Measurements from ENCODE around the gene THAP3. TPM values are rescaled to one million over a fixed set of nuclear protein-coding genes. Genes with fewer than 3 reads are reported as not detected.

THAP3 gene
- total and polyA plus RNA-seq, 7 donors = 12.6 to 30.6 (median 22.7) TPM

DNA sequence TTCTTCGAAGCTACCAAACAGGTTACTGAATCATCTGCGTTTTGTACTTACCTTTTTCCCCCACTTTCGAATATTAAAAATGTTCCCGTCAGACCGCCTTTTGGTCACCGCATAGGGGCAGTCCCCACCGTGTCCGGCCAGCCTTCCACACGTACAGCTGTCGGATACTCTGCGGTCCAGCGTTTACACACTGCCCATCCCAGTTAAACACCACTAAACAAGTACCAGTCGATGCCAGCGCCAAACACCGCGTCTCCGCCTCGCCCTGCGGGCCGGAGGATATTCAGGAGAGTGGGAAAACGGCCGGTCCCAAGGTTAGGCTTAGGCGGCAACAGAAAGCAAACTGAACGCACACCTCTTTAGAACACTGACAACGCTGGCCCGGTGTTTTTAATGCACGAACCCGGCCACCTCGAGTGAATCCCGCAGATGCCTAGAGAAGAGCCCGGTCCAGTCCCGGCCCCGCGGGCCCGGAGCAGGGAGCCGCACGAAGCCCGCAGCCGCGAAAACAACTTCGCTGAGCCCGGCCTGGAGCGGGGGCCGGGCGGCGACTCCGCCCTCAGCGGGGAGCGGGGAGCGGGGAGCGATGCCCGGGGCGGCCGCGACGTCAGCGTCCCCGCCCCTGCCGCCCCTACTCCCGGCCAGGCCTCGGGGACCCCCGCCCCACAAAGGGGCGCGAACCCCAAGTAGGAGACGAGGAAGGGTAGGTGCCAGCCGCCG is 11.9 kb upstream of the THAP3 start:
- peak overlapping the region; percentile 83 to 100 (median 98) for H3K4me3 ChIP-seq
- TF ChIP-seq EP300 (IDR thresholded peaks at IDR 0.05) (no peak), POLR2A (IDR thresholded peaks at IDR 0.05) (peak; percentile 55 to 70), POLR2AphosphoS5 (IDR thresholded peaks at IDR 0.05) (peak in 3 of 4 donors; percentile 53 to 88 (median 75))
- TF ChIP-seq, protein P1, sequence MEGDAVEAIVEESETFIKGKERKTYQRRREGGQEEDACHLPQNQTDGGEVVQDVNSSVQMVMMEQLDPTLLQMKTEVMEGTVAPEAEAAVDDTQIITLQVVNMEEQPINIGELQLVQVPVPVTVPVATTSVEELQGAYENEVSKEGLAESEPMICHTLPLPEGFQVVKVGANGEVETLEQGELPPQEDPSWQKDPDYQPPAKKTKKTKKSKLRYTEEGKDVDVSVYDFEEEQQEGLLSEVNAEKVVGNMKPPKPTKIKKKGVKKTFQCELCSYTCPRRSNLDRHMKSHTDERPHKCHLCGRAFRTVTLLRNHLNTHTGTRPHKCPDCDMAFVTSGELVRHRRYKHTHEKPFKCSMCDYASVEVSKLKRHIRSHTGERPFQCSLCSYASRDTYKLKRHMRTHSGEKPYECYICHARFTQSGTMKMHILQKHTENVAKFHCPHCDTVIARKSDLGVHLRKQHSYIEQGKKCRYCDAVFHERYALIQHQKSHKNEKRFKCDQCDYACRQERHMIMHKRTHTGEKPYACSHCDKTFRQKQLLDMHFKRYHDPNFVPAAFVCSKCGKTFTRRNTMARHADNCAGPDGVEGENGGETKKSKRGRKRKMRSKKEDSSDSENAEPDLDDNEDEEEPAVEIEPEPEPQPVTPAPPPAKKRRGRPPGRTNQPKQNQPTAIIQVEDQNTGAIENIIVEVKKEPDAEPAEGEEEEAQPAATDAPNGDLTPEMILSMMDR (IDR thresholded peaks at IDR 0.05) = no peak
- H3K27ac ChIP-seq = peak overlapping the region; percentile 97 to 100 (median 99)
- peaks cover 0 to 58% (median 56%) of the 10 kb centered on the region in 4 donors for H3K4me1 ChIP-seq
- WGBS, 2 donors = 1% methylated on average over 67 of the region's 67 CpGs
- DNase-seq = peak; percentile 84
- peaks cover 0 to 6% (median 0%) of the 10 kb centered on the region in 4 donors for H3K36me3 ChIP-seq
- no peaks in the 10 kb centered on the region for H3K9me3 ChIP-seq
- intact Hi-C loops (cut with DNase I) = loop anchor here (1.0 to 10.0 kb wide), 2 partner anchors 10 to 172 kb away; partner anchors contain the start of gene CAMTA1
- H3K27me3 ChIP-seq = no peaks in the 10 kb centered on the region

DNA sequence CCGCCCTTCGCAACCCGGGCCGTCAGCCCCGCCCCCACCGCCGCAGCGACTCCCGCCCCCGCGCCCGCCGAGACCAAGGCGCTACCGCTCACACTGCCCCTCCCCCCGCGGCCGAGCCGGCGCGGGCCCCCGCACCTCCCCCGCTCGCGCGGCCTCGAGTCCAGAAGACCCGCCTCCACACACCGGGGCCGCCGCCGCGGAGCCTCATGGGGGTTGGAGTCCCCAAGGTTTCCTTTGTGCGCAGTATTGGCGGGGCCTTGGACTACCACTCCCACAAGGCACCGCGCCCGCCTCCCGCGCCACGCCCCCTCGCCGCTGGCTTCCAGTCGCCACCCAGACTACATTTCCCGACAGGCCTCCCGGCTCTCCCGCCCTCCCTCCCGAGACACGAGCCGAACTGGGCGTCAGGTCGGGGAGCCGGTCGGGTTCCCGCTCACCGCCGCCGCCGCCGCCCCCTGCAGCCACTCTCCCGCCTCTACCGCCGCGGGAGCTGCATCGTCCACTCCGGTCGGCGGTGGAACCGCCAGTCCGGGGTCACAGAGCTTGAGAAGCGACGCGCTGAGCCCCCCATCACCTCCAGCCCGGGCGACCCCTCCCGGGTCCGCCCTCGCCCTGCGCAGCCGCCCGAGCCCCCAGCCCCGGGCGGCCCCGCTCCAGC is 11.2 kb upstream of the THAP3 start, which contains the start of gene PHF13:
Gene PHF13 (plus strand): TSS at position 371 of the 658 bp plus-strand sequence. CDS start 336 bp downstream, outside the sequence.
- intact Hi-C loops (cut with DNase I) = loop anchor here (1.0 to 10.0 kb wide), 2 partner anchors 10 to 171 kb away; partner anchors contain the start of gene CAMTA1

DNA sequence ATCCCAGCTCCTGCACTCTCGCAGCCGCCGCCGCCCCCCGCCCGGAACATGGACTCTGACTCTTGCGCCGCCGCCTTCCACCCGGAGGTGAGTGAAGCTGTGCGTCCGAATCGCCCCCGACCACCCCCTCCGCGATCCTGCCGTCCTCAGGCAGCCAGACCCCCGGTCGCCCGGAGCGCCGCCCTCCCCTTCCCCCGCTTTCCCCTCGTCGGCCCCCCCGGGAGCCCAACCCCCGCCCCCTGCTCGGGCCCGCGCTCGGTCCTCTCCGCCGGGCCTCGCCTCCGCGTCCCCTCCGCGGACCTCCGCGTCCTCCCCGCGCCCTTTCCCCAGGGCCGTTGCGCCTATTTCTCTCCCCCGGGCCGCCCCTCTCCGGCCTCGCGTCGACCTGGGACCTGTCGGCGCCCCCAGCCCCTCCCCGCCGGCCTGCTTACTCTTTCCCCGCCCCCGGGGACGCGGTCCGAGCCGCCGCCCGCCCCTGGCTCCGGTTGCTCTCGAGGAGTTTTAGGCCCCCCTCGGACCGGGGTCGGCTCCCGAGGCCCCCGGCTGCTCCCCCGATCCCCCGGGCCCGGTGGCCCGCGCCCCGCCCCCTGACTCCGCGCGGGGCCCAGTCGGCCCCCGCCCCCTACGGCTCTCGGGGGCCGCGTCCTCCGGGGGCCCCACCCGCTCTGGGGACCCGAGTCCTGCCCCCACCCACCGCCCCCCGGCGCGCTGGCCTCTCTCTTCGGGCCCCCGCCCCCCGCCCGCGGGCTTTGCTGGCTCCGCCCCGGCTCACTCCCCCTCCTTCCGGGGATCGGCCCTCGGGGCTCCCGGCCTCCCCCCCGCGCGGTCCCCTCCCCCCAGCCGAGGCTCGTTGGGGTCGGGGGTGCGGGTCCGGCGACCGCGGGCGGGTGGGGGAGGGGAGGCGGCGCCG is 10.4 kb upstream of the THAP3 start:
- Histone ChIP-seq H3K27ac (peak overlapping the region; percentile 99 to 100 (median 99)), H3K9me3 (no peaks in the 10 kb centered on the region), H3K27me3 (no peaks in the 10 kb centered on the region), H3K4me1 (peaks cover 0 to 58% (median 49%) of the 10 kb centered on the region in 4 donors), H3K36me3 (peaks cover under 1 to 19% (median 3%) of the 10 kb centered on the region in 4 donors), H3K4me3 (peak overlapping the region; percentile 96 to 100 (median 100))
- intact Hi-C loops (cut with DNase I) = loop anchor here (10.0 kb wide), 1 partner anchor 171 kb away; the partner anchor contains the start of gene CAMTA1
- peak; percentile 82 for DNase-seq
- 1 to 2% methylated on average over 117 of the region's 117 CpGs for WGBS, 2 donors
- no peak for TF ChIP-seq EP300 (IDR thresholded peaks at IDR 0.05)
- no peak for TF ChIP-seq POLR2AphosphoS5 (IDR thresholded peaks at IDR 0.05)
- TF ChIP-seq, protein P1 (IDR thresholded peaks at IDR 0.05) = no peak
- no peak for TF ChIP-seq POLR2A (IDR thresholded peaks at IDR 0.05)

More for the DNA sequence above, 11.2 kb upstream of the THAP3 start, which contains the start of gene PHF13:
- H3K4me1 ChIP-seq = peaks cover 0 to 61% (median 54%) of the 10 kb centered on the region in 4 donors
- H3K4me3 ChIP-seq = peak within 1 kb of the TSS; percentile 96 to 100 (median 100)
- no peaks in the 10 kb centered on the region for H3K9me3 ChIP-seq
- WGBS, 2 donors = 1% methylated on average over 84 of the region's 84 CpGs
- no peaks in the 10 kb centered on the region for H3K27me3 ChIP-seq
- H3K27ac ChIP-seq = peak within 1 kb of the TSS; percentile 99 to 100 (median 99)
- H3K36me3 ChIP-seq = peaks cover 0 to 12% (median 0%) of the 10 kb centered on the region in 4 donors
- DNase-seq = peak; percentile 100
- TF ChIP-seq EP300 (IDR thresholded peaks at IDR 0.05) = peak in 1 of 4 donors; percentile 22
- peak; percentile 54 to 78 for TF ChIP-seq POLR2A (IDR thresholded peaks at IDR 0.05)
- TF ChIP-seq POLR2AphosphoS5 (IDR thresholded peaks at IDR 0.05) = peak; percentile 89 to 94 (median 90)
- TF ChIP-seq, protein P1 (IDR thresholded peaks at IDR 0.05) = no peak
